ENCODE results near the gene MYO5B.

DNA sequence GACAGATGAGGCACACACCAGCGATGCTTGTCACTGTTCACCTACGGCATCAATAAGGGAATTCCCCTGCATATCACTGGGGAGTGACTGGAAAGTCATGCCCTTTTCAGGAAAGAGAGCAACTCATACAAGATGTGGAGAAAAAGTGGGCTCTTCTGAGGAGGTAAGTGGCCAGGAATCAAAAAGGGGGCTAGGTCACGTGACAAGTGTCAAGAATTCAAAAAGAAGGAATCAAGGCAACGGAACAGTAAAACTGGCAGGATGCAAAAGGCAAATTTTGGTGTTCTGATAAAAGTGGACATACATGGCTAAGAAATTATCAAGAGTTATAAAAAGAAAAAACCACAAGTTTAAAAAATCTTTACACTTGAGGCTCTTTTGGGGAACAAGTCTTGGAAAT is 190.9 kb downstream of the MYO5B start:
- TF ChIP-seq, protein P1, sequence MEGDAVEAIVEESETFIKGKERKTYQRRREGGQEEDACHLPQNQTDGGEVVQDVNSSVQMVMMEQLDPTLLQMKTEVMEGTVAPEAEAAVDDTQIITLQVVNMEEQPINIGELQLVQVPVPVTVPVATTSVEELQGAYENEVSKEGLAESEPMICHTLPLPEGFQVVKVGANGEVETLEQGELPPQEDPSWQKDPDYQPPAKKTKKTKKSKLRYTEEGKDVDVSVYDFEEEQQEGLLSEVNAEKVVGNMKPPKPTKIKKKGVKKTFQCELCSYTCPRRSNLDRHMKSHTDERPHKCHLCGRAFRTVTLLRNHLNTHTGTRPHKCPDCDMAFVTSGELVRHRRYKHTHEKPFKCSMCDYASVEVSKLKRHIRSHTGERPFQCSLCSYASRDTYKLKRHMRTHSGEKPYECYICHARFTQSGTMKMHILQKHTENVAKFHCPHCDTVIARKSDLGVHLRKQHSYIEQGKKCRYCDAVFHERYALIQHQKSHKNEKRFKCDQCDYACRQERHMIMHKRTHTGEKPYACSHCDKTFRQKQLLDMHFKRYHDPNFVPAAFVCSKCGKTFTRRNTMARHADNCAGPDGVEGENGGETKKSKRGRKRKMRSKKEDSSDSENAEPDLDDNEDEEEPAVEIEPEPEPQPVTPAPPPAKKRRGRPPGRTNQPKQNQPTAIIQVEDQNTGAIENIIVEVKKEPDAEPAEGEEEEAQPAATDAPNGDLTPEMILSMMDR (IDR thresholded peaks at IDR 0.05): no peak
- no peak for TF ChIP-seq EZH2 (IDR thresholded peaks at IDR 0.05; ENCODE audit: borderline replicate concordance, insufficient read depth, low read depth, low read length, poor library complexity, severe bottlenecking)

Measured in B cell (primary cell).